Measurements from ENCODE around the gene SNX10.
A peak's percentile ranks its signal among the peaks of the same experiment; 100 is the strongest.

The SNX10 gene

DNA sequence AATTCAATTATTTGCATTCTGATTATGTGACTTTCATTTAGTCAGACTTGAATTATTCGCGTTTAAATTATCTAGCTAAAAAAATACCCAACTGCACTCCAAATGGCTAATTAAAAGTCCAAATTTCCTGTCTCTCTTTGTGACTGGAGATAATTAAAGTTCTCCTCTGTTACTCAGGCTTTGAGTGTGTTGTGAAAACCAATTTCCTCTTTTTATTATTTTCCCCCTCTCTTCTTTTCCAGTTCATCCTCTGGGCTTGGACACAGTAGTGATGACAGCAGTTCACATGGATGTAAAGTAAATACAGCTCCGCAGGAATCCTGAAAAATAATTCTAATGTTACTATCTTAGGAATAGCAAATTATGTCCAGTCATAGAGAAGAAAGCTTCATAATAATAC, 80.6 kb downstream of the SNX10 start:
- DNase-seq: no peak

DNA sequence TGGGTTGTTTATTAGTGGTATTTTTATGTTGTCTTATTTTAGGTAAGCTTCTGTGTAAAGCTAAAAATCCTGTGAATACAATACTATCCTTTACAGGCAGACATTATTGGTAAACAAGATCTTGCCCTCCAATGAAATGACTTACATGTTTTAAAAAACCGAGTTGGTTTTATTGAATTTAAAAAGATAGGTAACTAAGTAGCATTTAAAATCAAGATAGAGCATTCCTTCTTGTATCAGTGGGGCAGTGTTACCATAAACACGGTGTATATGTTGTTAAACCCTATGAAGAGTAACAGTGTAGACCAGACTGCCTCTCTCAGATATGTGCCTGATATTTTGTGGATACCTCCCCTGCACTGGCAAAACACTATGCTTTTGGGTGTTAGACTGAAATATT, 81.0 kb downstream of the SNX10 start:
- no peak for DNase-seq

GRCh38 chr7:26374647-26375373, 83.1 kb downstream of the SNX10 start:
- DNase-seq: no peak

GRCh38 chr7:26375726-26376174, 84.1 kb downstream of the SNX10 start:
- DNase-seq: no peak

DNA sequence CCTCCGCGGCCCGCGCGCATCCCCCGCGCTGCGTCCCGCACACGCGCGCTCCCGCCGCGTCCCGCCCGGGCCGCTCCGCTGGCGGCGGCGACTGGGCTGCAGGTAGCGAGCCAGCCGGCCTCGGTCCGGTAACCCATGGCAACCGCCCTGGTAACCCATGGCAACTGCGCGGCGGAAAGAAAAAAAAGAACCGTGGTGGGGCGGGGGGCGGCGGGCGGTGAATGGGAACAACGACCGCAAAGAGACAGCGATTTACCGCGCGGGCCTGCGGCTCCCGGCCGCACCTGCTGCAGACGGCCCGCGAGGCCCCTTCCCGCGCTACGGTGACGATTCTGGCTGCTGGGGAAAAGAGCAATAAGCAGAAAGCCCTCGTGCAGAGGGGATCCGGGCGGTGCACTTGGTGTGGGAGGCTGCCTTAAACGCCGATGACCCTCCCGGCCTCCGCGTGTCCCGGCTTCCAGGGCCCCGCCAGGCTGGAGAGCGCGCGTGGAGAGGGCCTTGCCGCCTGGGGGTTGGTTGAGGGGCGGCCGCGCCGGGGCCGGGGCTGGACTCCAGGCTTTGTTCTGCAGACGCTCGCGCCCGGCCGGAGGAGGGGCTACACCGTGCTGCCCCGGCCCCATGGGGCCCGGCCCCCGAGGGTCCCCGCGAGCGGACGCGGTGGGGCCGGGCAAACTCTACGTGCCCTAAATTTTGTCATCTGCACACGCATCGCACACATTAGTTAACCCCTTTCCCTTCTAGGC, 84.7 kb downstream of the SNX10 start:
- DNase-seq: no peak

DNA sequence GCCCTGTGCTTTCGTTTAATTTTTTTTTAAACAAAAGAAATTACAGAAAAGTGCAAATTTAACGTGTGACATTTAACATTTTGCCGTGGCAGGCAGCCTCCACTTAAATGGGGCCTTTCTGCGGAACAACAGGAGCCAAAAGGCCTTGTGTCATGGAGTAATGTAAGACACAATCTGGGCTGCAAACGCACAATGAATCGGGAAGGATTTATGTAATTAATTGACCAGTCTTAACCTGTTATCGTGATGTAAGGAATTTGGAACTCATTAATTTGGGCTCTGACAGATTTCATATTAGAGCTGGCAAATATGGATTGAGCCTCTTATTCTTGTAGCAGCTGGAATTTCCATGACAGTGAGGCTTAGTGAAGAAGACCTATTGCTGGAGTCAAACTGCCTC, 86.4 kb downstream of the SNX10 start:
- no peak for DNase-seq

- DNase-seq: no peak
These were observed 88.0 kb downstream of the SNX10 start for GRCh38 chr7:26379711-26380110.

- DNase-seq: no peak
These were observed 90.1 kb downstream of the SNX10 start for GRCh38 chr7:26381476-26382353.

DNA sequence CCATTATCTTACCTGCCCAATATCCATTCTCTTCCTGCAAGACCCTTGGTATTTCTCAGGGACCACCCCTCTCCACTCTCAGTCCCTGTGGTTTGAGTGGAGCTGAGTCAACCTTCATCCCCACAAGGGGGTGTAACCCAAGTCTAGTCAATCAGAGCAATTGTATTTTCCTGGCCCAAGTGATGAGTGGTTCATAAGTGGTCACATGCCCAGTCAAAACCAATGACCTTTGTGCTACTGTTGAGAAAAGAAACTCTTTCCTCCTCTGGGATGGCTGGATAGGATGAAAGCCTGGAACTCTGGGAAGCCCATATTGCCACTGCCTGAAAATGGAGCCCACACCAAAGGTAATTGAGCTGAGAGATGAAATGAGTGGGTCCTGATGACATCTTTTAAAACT, 93.6 kb downstream of the SNX10 start:
- no peak for DNase-seq

DNA sequence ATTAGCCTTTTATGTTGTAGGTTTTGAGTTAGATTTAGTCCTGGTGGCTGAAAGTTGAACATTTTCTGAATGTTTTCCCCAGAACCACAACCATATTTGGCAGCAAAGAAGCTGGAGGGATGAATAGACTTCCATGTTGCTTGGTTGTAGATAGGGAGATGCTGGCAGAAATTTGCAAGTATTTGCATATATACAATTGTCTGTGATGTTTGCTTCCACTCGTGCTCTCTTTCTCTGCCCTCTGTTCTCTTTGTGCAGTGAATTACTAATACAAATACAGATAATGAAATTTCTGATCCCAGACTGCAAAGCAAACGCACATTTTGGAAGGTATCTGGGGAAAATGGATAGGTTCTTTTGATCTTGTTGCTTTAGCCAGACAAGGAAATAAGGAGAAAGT, 96.1 kb downstream of the SNX10 start:
- DNase-seq: no peak

DNA sequence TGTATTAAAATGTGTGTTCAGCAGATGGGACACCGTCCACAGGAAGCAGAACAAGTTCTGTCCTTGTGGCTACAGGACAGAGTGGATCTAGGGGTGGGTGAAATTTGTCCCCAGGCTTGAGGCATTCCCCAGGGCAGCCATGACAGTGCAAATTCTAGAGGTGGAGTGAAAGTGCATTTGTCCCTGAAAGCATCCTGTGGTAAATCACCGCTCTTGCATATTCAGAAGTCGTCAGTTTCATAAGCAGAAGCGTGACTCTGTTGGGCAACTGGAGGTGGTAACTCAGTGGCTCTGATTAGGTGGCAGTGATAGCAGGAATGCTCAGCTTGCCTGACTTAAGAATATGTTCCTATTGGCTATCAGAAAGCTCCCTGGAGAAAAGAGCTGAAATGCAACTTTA, 96.6 kb downstream of the SNX10 start:
- DNase-seq: no peak

DNA sequence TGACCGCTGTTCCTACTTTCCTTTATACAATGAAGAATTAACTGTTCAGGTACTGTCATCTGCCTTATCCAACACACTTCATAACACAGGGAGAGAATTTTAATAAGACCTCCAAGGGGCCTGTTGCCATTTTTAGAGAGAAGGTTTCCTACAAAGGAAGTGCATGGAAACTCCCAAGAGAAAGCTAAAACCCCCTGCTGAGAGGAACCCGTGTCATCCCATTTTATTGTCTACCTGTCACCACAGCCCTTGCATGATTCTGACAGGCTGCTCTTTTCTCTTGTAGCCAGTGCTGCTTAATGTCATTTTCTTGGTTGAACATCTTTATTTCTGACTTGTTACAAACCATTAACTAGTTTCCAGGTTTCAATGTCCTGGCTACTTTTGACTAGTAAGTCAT, 98.4 kb downstream of the SNX10 start:
- no peak for DNase-seq

DNA sequence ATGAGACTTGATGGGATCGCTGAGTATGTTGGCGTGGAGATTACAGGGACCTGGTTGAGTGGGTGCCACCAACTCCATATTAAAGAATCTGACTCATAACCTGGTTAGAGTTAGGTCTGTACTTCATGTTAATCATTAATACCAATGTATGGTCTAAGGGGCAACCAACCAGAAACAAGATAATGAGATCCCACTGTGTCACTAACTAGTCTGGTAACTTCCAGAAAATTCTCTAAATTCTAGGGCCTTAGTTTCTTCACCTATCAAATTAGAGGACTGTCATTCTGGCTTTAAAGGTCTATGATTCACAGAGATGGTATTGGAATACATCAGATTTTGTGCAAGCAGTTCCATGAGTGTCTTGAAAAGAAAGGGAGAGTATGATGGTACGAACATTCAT, 102.2 kb downstream of the SNX10 start:
- no peak for DNase-seq

GRCh38 chr7:26397332-26397731, 105.7 kb downstream of the SNX10 start:
- DNase-seq: no peak

DNA sequence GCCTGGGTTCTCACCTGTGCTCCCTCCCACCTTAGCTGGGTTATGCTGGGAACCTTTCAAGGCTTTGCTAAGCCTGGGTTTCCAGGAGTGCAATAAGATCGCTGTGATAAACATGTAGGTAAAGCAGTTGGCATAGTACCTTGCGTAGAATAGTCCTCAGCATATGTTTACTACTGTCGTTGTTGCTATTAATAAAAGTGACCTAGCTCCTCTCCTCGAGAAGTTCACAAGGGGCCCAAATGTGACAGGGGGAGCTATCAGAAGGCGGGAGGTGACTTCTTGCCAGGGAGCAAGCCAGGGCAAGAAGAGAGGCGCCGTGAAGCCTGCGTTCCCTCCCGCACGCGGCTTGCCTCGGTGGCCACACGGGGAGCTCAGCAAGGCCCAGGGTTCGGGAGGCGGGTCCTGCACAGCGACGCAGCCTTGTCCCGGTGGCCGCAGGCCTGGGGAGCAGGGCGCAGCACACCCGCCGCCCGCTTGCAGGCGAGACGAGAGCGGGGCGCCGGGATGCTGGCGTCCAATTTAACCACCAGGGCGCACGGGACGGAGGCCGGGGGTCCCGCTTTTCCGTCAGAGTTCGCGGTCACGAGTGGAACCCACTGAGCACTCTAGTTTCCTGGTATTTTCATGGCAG, 106.2 kb downstream of the SNX10 start:
- DNase-seq: no peak

- no peak for DNase-seq
These were observed 106.7 kb downstream of the SNX10 start for GRCh38 chr7:26398427-26398755.

GRCh38 chr7:26398756-26399509, 107.3 kb downstream of the SNX10 start:
- peak; percentile 15 for DNase-seq

GRCh38 chr7:26399736-26400135, 108.1 kb downstream of the SNX10 start:
- no peak for DNase-seq

GRCh38 chr7:26403640-26404039, 112.0 kb downstream of the SNX10 start:
- DNase-seq: no peak

DNA sequence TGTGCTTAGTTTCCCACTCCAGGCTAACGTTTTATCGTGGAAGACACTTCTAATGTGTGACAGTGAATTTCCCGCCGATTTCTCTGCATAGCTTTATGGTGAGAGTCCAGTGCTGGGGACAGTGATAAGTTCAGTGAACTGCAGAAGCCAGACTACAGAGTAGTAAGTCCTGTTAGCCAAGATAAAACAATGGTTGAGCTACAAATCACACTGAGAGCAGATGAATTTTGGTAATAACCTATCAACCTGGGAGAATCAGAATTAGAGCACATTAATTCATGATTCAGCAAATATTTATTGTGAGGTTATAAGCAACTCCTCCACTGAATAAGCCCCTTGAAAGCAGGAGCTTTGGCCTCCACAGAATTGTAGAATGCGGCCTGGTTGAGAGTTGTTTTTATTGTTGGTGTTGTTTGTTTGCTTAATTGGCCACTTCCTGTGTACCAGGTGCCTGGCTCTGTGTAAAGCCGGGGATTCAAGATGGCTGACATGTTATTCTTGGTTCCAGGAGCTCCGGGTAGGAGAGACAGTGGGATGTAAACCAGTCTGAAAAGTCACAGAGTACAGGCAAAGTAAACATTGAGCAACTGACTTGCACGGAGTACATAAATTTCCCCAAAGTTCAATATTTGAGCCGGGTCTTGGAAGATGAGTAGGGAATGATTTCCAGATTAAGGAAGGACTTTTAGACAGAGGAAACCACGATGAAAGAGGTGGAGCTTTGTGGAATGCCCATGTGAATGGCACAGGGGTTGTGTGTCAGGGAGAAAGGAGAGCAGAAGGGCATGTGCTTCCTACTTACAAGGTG, 112.7 kb downstream of the SNX10 start:
- no peak for DNase-seq

- no peak for DNase-seq
These were observed 114.8 kb downstream of the SNX10 start for GRCh38 chr7:26406433-26406832.
